NCI-H1417 treated with DMSO at 0.1 percent for 48 hours (cell line): Measurements from ENCODE around the gene WDR75.
"Not testable (repeated sequence)": the region's sequence is repeated elsewhere in the genome, so short reads cannot be mapped to it uniquely, and the experiment has no call there.

ENCODE experiments used
- DNase-seq: peaks from one replicate; lab custom pipeline; 2025; lab: John Stamatoyannopoulos, UW

Gene WDR75

GRCh38 chr2:189441709-189442074 is 418 bp downstream of the WDR75 start:
- no peak for DNase-seq

DNA sequence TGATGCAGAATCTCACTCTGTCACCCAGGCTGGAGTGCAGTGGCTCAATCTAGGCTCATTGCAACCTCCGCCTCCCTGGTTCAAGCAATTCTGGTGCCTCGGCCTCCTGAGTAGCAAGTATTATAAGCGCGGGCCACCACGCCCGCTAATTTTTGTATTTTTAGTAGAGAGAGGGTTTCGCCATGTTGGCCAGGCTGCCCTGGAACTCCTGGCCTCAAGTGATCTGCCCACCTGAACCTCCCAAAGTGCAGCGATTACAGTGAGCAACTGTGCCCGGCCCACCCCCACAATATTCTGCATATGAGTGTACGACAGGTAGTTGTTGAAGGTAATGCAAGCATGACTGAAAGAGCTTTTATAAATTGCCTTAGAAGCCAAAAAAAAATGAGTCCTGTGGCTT is 1.2 kb downstream of the WDR75 start:
- no peak for DNase-seq

- DNase-seq, result no peak
These were observed 3.0 kb downstream of the WDR75 start for GRCh38 chr2:189444322-189444721.

GRCh38 chr2:189446780-189447179 is 5.5 kb downstream of the WDR75 start:
- DNase-seq, result no peak

- no peak for DNase-seq
These were observed 12.7 kb downstream of the WDR75 start for GRCh38 chr2:189454009-189454408.

- no peak for DNase-seq
These were observed 23.8 kb downstream of the WDR75 start for GRCh38 chr2:189465076-189465475.

DNA sequence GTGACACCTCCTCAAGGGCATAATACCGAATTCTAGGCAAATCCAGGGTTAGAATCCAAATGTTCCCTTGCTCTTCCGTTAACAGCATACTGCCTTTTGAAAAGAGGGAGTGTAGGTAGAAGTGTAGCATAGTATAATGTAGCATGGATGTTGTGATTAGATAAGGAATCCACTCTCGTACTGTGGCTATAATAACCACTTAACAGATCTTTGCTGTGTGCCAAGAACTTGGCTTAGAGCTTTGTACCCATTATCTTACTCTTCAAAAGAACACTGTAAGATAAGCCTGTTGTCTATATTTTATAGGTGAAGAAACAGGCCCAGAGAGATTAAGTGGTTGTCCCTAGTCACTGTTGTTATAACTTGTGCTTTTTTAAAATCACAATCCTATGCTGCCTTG is 24.2 kb downstream of the WDR75 start:
- DNase-seq, result no peak

DNA sequence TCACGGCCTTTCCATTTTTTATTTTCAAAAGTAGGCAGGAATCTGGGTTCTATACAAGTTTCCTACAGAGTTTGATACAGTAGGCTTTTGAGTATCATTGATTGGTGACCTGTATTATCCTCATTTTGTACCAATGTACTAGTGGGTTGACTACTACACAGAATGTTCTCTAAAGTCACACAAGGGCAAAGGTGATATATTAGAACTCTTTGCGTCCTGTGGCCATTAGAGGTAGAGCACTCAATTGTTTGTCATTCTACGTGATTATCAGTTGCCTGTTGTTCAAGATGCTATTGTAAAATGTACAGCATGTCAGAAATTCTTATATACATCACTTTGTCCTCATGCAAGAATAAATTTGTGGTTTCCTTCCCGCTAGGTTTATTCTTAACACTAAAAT is 24.8 kb downstream of the WDR75 start:
- no peak for DNase-seq

GRCh38 chr2:189466656-189467055 is 25.4 kb downstream of the WDR75 start:
- DNase-seq, result no peak

- no peak for DNase-seq
These were observed 25.9 kb downstream of the WDR75 start for GRCh38 chr2:189467160-189467559.

DNA sequence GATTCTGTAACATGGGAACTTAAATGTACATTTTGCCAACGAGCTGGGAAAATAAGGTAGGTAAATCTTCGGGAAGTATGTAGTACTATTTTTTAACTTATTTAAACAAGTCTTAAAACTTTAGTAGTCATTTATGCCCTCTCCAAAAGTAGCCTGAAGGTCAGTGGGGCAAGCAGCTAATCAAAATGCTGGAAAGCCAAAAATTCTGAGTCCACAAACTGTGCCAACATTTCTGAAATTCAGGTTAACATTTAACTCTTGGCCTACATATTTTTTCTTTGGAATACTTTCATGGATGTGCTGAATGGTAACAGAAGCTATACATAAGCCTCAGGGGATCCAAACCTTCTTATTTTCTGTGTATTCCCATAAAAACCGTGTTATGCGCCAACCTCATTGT is 26.3 kb downstream of the WDR75 start:
- no peak for DNase-seq

DNA sequence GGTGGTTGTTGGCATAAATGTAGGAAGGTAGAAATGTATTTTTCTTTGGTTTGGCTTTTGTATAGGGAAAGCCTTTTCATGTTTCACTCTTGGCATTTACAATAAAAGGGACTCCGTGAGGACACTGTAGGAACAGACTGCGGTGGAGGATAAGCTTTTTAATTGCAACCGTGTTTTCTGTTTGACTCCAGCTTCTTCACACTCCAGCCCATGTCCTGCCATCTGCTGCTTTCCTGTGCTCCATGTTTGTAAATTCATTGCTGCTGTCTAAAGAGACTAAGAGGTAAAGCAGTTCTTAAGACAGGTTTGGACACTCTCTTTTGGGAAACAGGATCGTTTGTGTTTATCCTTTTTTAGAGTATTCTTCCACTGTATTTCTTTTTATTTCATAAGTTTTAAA is 33.3 kb downstream of the WDR75 start:
- DNase-seq, result no peak

- DNase-seq, result no peak
These were observed 36.5 kb downstream of the WDR75 start for GRCh38 chr2:189477756-189478155.

- DNase-seq, result not testable (repeated sequence)
These were observed 37.0 kb downstream of the WDR75 start for GRCh38 chr2:189478289-189478688.

DNA sequence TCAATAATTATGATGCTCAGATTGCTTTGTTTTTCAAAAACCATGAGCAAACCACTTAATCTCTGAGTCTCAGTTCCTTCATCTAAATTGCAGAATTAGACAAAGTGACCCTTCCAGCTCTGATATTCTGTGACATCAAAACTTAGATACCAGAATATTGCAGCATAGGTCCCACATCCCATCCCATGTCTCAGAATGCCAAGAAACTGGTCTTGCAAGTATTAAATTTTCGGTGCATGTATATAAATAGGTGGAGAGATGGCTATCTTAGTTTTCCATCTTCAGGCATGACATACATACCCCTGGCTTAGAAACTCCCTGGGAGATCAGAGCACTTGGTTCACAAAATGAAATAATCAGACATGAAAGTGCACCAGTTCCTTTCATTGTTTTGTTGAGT is 39.8 kb downstream of the WDR75 start:
- no peak for DNase-seq

GRCh38 chr2:189483571-189483970 is 42.3 kb downstream of the WDR75 start:
- no peak for DNase-seq

DNA sequence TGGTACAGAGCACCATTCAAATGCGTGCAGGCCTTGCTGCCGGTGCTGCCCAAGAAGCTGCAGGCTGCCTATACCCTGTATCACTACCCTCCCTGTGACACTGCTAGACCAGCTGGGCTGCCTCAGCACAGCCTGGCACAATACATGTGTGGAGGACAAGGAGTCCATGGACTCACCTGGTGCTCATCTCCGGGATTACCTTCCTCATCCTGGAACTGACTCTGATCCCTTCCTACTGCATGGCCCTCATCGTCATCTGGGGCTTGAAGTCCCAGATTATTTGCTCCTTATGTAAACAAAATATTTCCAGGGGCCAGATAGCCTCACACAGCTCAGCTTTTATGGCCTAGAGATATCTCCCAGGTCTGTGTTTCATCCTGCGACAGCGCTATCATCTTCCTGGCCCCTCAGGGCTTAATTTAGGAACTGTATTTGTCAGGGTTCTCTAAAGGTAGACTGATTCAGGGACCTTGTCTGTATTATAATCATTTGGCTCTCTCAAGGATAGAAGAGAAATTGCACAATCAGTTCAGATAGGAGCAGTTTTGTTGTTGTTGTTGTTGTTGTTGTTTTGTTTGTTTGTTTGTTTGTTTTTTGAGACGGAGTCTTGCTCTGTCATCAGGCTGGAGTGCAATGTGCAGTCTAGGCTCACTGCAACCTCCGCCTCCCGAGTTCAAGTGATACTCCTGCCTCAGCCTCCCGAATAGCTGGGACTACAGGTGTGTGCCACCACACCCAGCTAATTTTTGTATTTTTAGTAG is 42.9 kb downstream of the WDR75 start:
- DNase-seq, result no peak

DNA sequence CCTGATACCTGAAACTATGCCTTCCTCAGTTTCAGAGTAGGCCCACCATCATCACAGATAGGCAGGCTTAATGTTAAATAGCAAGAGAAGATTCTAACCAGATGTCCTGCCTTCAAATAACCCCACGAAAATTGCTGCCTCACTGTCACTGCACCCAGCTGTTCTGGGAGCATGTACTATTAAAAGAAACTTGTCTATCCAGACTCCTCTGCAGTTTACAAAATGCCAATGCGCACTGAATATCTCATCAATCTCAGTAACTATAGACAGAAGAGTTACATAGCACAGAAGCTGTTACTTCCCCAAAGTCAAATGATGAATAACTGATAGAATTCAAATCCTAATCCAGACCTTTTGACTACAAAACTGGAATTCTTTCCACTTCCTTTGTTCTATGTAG is 43.9 kb downstream of the WDR75 start:
- DNase-seq, result no peak

- no peak for DNase-seq
These were observed 45.0 kb downstream of the WDR75 start for GRCh38 chr2:189486237-189486770.

- no peak for DNase-seq
These were observed 46.2 kb downstream of the WDR75 start for GRCh38 chr2:189487283-189488007.

DNA sequence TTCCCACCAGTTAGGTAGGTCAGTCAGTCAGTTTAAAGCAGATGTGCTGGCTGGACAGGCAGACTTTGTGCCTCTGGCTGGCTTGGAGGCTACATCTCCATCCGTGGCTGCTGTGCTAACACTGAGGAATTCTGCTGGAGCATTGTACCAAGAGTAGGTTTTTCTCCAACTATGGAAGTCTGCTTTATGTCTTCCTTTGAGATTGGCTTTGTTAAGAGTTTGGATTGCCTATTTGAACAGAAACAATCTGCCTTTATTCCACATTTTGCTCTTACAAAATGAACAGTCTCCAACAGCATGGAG is 46.7 kb downstream of the WDR75 start:
- no peak for DNase-seq

- no peak for DNase-seq
These were observed 51.2 kb downstream of the WDR75 start for GRCh38 chr2:189492451-189492850.

GRCh38 chr2:189498205-189498604 is 56.9 kb downstream of the WDR75 start:
- no peak for DNase-seq

- DNase-seq, result no peak
These were observed 57.9 kb downstream of the WDR75 start for GRCh38 chr2:189499137-189499536.
